ENCODE measurements around the gene PLGRKT. TPM values are rescaled to one million over a fixed set of nuclear protein-coding genes. Genes with fewer than 3 reads are reported as not detected.

PLGRKT gene
- total RNA-seq, 1 experiment from 2014 or later: 11.4 TPM

DNA sequence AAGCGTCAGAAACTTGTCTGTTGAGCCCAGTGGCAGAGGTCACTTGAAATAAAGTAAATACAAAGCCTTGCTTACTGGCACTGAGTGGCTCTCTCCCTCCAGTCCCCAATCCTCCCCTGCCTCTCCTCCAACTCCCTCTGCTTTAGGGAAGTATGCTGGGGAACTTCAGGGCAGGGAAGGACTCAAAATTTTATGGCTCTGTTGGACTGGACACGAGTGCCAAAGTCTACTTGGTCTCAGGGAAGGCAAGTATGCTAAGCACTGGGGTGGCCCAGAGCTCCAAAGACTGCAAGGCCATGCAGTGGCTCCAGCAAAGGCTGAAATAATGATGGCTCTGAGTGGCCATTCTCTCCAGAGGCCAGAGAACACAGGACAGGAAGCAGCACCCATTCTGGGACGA lies 9.6 kb downstream of the PLGRKT start:
- TF ChIP-seq EZH2 (IDR thresholded peaks at IDR 0.05; ENCODE audit: low read length, unreplicated experiment) (no peak), EZH2phosphoT487 (IDR thresholded peaks at IDR 0.05; ENCODE audit: borderline replicate concordance, low read length) (no peak), CTCF (conservative IDR thresholded peaks at IDR 0.05; ENCODE audit: low read depth, low read length) (no peak)
- H3K27me3 ChIP-seq (ENCODE audit: low read length): no peaks in the 10 kb centered on the region
- no TSS peak for BruUV-seq (replicated peaks)
- ChIA-PET POLR2A (ENCODE audit: unreplicated experiment) (no interaction called here), CTCF (no interaction called here)
- no peak overlapping the region for H3K27ac ChIP-seq (ENCODE audit: low read length)
- no peak overlapping the region for H3K9ac ChIP-seq (ENCODE audit: low read length)
- no peaks in the 10 kb centered on the region for H4K20me1 ChIP-seq (ENCODE audit: low read length)
- H3K4me2 ChIP-seq (ENCODE audit: low read length): no peak overlapping the region
- no peaks in the 10 kb centered on the region for H3K79me2 ChIP-seq (ENCODE audit: low read length)
- no peak for DNase-seq
- ATAC-seq: no peak
- no peaks in the 10 kb centered on the region for H3K4me1 ChIP-seq (ENCODE audit: insufficient read depth, low read length)
- H2AFZ ChIP-seq (ENCODE audit: low read length): no peak overlapping the region
- intact Hi-C loops (cut with micrococcal nuclease): loop anchor here (5.0 to 10.0 kb wide), 2 partner anchors 163 to 666 kb away; no protein-coding TSS in a partner anchor
- H3F3A ChIP-seq (ENCODE audit: low read length, unreplicated experiment): no peaks in the 10 kb centered on the region
- no peaks in the 10 kb centered on the region for H3K9me3 ChIP-seq (ENCODE audit: low read length)
- no peaks in the 10 kb centered on the region for H3K9me2 ChIP-seq (replicated peaks; ENCODE audit: low read length)
- no peak overlapping the region for H3K4me3 ChIP-seq (ENCODE audit: low read length)
- H3K36me3 ChIP-seq (ENCODE audit: low read depth, low read length): no peaks in the 10 kb centered on the region

DNA sequence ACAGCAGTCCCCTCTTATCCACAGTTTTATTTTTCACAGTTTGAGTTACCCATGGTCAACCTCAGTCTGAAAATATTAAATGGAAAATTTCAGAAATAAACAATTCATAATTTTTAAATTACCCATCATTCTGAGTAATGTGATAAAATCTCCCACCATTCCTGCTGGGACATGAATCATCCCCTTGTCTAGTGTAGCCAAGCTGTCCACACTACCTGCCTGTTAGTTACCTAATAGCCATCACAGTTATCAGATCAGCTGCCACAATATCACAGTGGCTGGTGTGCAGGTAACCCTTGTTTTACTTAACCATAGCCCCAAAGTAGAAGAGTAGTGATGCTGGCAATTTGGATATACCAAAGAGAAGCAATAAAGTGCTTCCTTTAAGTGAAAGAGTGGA lies 10.7 kb downstream of the PLGRKT start:
- Histone ChIP-seq H2AFZ (ENCODE audit: low read length) (no peak overlapping the region), H3K79me2 (ENCODE audit: low read length) (no peaks in the 10 kb centered on the region), H4K20me1 (ENCODE audit: low read length) (no peaks in the 10 kb centered on the region), H3K36me3 (ENCODE audit: low read depth, low read length) (no peaks in the 10 kb centered on the region), H3K4me2 (ENCODE audit: low read length) (no peak overlapping the region), H3K27ac (ENCODE audit: low read length) (no peak overlapping the region), H3K9me2 (replicated peaks; ENCODE audit: low read length) (no peaks in the 10 kb centered on the region), H3F3A (ENCODE audit: low read length, unreplicated experiment) (no peaks in the 10 kb centered on the region), H3K4me3 (ENCODE audit: low read length) (no peak overlapping the region), H3K9ac (ENCODE audit: low read length) (no peak overlapping the region), H3K27me3 (ENCODE audit: low read length) (no peaks in the 10 kb centered on the region), H3K9me3 (ENCODE audit: low read length) (no peaks in the 10 kb centered on the region), H3K4me1 (ENCODE audit: insufficient read depth, low read length) (no peaks in the 10 kb centered on the region)
- BruUV-seq (replicated peaks): no TSS peak
- ATAC-seq (no peak), DNase-seq (no peak)
- ChIA-PET CTCF (no interaction called here), POLR2A (ENCODE audit: unreplicated experiment) (no interaction called here)
- no peak for TF ChIP-seq CTCF (conservative IDR thresholded peaks at IDR 0.05; ENCODE audit: low read depth, low read length)
- no peak for TF ChIP-seq EZH2phosphoT487 (IDR thresholded peaks at IDR 0.05; ENCODE audit: borderline replicate concordance, low read length)
- TF ChIP-seq EZH2 (IDR thresholded peaks at IDR 0.05; ENCODE audit: low read length, unreplicated experiment): no peak
- intact Hi-C loops (cut with micrococcal nuclease): loop anchor here (5.0 to 10.0 kb wide), 2 partner anchors 162 to 665 kb away; no protein-coding TSS in a partner anchor

- ATAC-seq (peak; percentile 38), DNase-seq (peak; percentile 63)
- Histone ChIP-seq H3K9ac (ENCODE audit: low read length) (no peak overlapping the region), H3K9me2 (replicated peaks; ENCODE audit: low read length) (no peaks in the 10 kb centered on the region), H3F3A (ENCODE audit: low read length, unreplicated experiment) (no peaks in the 10 kb centered on the region), H3K9me3 (ENCODE audit: low read length) (no peaks in the 10 kb centered on the region), H3K36me3 (ENCODE audit: low read depth, low read length) (no peaks in the 10 kb centered on the region), H3K4me3 (ENCODE audit: low read length) (no peak overlapping the region), H3K79me2 (ENCODE audit: low read length) (no peaks in the 10 kb centered on the region), H2AFZ (ENCODE audit: low read length) (no peak overlapping the region), H4K20me1 (ENCODE audit: low read length) (no peaks in the 10 kb centered on the region), H3K27me3 (ENCODE audit: low read length) (no peaks in the 10 kb centered on the region), H3K4me1 (ENCODE audit: insufficient read depth, low read length) (no peaks in the 10 kb centered on the region), H3K27ac (ENCODE audit: low read length) (no peak overlapping the region), H3K4me2 (ENCODE audit: low read length) (no peak overlapping the region)
- no TSS peak for BruUV-seq (replicated peaks)
- ChIA-PET CTCF (no interaction called here), POLR2A (ENCODE audit: unreplicated experiment) (no interaction called here)
- intact Hi-C loops (cut with micrococcal nuclease): loop anchor here (1.0 to 10.0 kb wide), 3 partner anchors 160 to 663 kb away; no protein-coding TSS in a partner anchor
- TF ChIP-seq EZH2phosphoT487 (IDR thresholded peaks at IDR 0.05; ENCODE audit: borderline replicate concordance, low read length) (no peak), EZH2 (IDR thresholded peaks at IDR 0.05; ENCODE audit: low read length, unreplicated experiment) (no peak), CTCF (conservative IDR thresholded peaks at IDR 0.05; ENCODE audit: low read depth, low read length) (peak; percentile 71)
Observed at GRCh38 chr9:5425006-5425628, 12.6 kb downstream of the PLGRKT start.
